HEK293 (cell line): ENCODE measurements around the gene KIAA1671.

ENCODE experiments used
- CTCF ChIA-PET: fragments of 350-600 bp; formaldehyde crosslinking; extraction: SDS; loops from one replicate; lab custom pipeline; 2021; ENCODE audit warnings: antibody characterized with exemption; lab: Yijun Ruan, JAX
- POLR2A ChIA-PET: fragments of 300-600 bp; formaldehyde crosslinking; extraction: SDS; loops from one replicate; lab custom pipeline; 2020; ENCODE audit warnings: antibody characterized with exemption, inconsistent platforms; lab: Yijun Ruan, JAX
- H3K27ac ChIP-seq: fragments of 200-500 bp; sonication (Bioruptor generic); 2 replicates; pipeline ENCODE4 v1.5.1; 2014; ENCODE audit warnings: low read depth, low read length, control low read depth, inconsistent platforms; ENCODE audit errors: extremely low read depth
- H3K36me3 ChIP-seq, 2 experiments: fragments of 200-500 bp in 1 of 2; sonication (Bioruptor generic) in 1 of 2; 1 replicate in 1 of 2; 2 replicates in 1 of 2; pipeline ENCODE4 v1.5.1; 2014 to 2017; ENCODE audit warnings: inconsistent platforms in 2 of 2, low read length in 2 of 2; ENCODE audit not compliant: control insufficient read depth in 2 of 2, insufficient read depth in 1 of 2
- H3K4me1 ChIP-seq: fragments of 200-500 bp; sonication (Bioruptor generic); 2 replicates; pipeline ENCODE4 v1.5.1; 2014; ENCODE audit warnings: mild to moderate bottlenecking, low read length, inconsistent platforms; ENCODE audit not compliant: control insufficient read depth, insufficient read depth
- H3K4me3 ChIP-seq: 2 replicates; pipeline ENCODE4 v1.5.1; 2011; ENCODE audit warnings: low read depth, mild to moderate bottlenecking, control low read depth, low read length, moderate library complexity
- H3K9me3 ChIP-seq: fragments of 200-500 bp; sonication (Bioruptor generic); 2 replicates; pipeline ENCODE4 v1.5.1; 2014; ENCODE audit warnings: low read depth, low read length, inconsistent platforms; ENCODE audit not compliant: control insufficient read depth, insufficient read depth
- IKZF3 ChIP-seq: fragments of 450-650 bp; IDR thresholded peaks from 2 replicates; pipeline ENCODE4 v1.5.0; 2018; ENCODE audit warnings: missing biosample characterization, mild to moderate bottlenecking, missing genetic modification characterization, moderate library complexity
- KLF1 ChIP-seq: fragments of 450-650 bp; formaldehyde crosslinking; IDR thresholded peaks from 2 replicates; pipeline ENCODE4 v1.5.1; 2016; ENCODE audit warnings: missing biosample characterization, missing genetic modification characterization
- RBAK ChIP-seq: fragments of 450-650 bp; formaldehyde crosslinking; IDR thresholded peaks from 2 replicates; pipeline ENCODE4 v1.5.1; 2016; ENCODE audit warnings: missing biosample characterization, missing genetic modification characterization
- SCRT2 ChIP-seq: fragments of 450-650 bp; formaldehyde crosslinking; IDR thresholded peaks from 2 replicates; pipeline ENCODE4 v1.5.1; 2016; ENCODE audit warnings: missing biosample characterization, missing genetic modification characterization
- SP3 ChIP-seq: fragments of 450-650 bp; formaldehyde crosslinking; IDR thresholded peaks from 2 replicates; pipeline ENCODE4 v1.5.1; 2016; ENCODE audit warnings: missing biosample characterization, missing genetic modification characterization
- ZNF10 ChIP-seq: fragments of 450-650 bp; formaldehyde crosslinking; IDR thresholded peaks from 2 replicates; pipeline ENCODE4 v1.5.1; 2017; ENCODE audit warnings: missing biosample characterization, missing genetic modification characterization
- ZNF138 ChIP-seq: fragments of 450-650 bp; formaldehyde crosslinking; IDR thresholded peaks from 2 replicates; pipeline ENCODE4 v1.5.1; 2016; ENCODE audit warnings: missing biosample characterization, missing genetic modification characterization, borderline replicate concordance
- ZNF214 ChIP-seq: fragments of 450-650 bp; formaldehyde crosslinking; IDR thresholded peaks from 2 replicates; pipeline ENCODE4 v1.5.1; 2017; ENCODE audit warnings: missing biosample characterization, mild to moderate bottlenecking, missing genetic modification characterization, borderline replicate concordance
- ZNF366 ChIP-seq: fragments of 450-650 bp; formaldehyde crosslinking; conservative IDR thresholded peaks from 2 replicates; pipeline ENCODE4 v1.5.1; 2016; ENCODE audit warnings: missing biosample characterization, missing genetic modification characterization
- ZNF423 ChIP-seq: fragments of 450-650 bp; formaldehyde crosslinking; IDR thresholded peaks from 2 replicates; pipeline ENCODE4 v1.5.1; 2016; ENCODE audit warnings: missing biosample characterization, missing genetic modification characterization
- ZNF426 ChIP-seq: fragments of 450-650 bp; formaldehyde crosslinking; IDR thresholded peaks from 2 replicates; pipeline ENCODE4 v1.5.1; 2017; ENCODE audit warnings: missing biosample characterization, missing genetic modification characterization, mild to moderate bottlenecking, inconsistent platforms, moderate library complexity
- ZNF473 ChIP-seq: fragments of 450-650 bp; formaldehyde crosslinking; IDR thresholded peaks from 2 replicates; pipeline ENCODE4 v1.5.1; 2017; ENCODE audit warnings: missing biosample characterization, missing genetic modification characterization
- ZNF670 ChIP-seq: fragments of 450-650 bp; formaldehyde crosslinking; IDR thresholded peaks from 2 replicates; pipeline ENCODE4 v1.5.1; 2016; ENCODE audit warnings: missing biosample characterization, missing genetic modification characterization, low read depth
- TF ChIP-seq, protein P1 (sequence below): fragments of 450-650 bp; formaldehyde crosslinking; conservative IDR thresholded peaks from 2 replicates; pipeline ENCODE4 v1.5.1; 2016; ENCODE audit warnings: low read depth, missing biosample characterization, missing genetic modification characterization
- TF ChIP-seq, protein P2 (sequence below): fragments of 450-650 bp; formaldehyde crosslinking; IDR thresholded peaks from 2 replicates; pipeline ENCODE4 v1.5.1; 2016; ENCODE audit warnings: missing biosample characterization, missing genetic modification characterization
- TF ChIP-seq, protein P3 (sequence below): fragments of 450-650 bp; formaldehyde crosslinking; IDR thresholded peaks from 2 replicates; pipeline ENCODE4 v1.5.1; 2016; ENCODE audit warnings: missing biosample characterization, missing genetic modification characterization
- TF ChIP-seq, protein P4 (sequence below): fragments of 450-650 bp; formaldehyde crosslinking; IDR thresholded peaks from 2 replicates; pipeline ENCODE4 v1.5.1; 2016; ENCODE audit warnings: missing biosample characterization, missing genetic modification characterization
- TF ChIP-seq, protein P5 (sequence below): fragments of 450-650 bp; formaldehyde crosslinking; IDR thresholded peaks from 2 replicates; pipeline ENCODE4 v1.5.1; 2017; ENCODE audit warnings: missing biosample characterization, missing genetic modification characterization

KIAA1671 gene

DNA sequence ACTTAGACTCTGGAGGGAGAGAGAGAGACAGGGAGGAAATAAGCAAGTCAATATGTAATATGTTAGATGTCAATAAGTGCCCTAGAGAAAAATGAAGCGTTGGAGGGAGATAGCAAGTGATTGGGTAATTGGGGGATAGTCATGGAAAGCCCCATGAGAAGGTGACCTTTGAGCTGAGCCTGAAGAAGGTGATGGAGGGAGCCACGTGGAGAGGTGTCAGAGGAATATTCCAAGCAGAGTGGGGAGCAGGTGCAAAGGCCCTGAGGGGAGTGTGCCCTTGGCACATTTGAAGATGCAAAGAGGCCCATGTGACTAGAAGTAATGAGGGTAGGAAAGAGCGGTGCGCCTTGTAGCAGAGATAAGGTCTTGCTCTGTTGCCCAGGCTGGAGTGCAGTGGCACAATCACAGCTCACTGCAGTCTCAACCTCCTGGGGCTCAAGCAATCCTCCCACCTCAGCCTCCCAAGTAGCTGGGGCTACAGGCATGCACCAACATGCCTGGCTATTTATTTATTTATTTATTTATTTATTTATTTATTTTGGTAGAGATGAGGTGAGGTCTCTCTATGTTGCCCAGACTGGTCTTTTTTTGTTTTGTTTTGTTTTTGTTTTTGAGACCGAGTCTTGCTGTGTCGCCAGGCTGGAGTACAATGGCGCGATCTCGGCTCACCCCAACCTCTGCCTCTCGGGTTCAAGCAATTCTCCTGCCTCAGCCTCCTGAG lies 8.1 kb upstream of the KIAA1671 start (continued):
- TF ChIP-seq, protein P1, sequence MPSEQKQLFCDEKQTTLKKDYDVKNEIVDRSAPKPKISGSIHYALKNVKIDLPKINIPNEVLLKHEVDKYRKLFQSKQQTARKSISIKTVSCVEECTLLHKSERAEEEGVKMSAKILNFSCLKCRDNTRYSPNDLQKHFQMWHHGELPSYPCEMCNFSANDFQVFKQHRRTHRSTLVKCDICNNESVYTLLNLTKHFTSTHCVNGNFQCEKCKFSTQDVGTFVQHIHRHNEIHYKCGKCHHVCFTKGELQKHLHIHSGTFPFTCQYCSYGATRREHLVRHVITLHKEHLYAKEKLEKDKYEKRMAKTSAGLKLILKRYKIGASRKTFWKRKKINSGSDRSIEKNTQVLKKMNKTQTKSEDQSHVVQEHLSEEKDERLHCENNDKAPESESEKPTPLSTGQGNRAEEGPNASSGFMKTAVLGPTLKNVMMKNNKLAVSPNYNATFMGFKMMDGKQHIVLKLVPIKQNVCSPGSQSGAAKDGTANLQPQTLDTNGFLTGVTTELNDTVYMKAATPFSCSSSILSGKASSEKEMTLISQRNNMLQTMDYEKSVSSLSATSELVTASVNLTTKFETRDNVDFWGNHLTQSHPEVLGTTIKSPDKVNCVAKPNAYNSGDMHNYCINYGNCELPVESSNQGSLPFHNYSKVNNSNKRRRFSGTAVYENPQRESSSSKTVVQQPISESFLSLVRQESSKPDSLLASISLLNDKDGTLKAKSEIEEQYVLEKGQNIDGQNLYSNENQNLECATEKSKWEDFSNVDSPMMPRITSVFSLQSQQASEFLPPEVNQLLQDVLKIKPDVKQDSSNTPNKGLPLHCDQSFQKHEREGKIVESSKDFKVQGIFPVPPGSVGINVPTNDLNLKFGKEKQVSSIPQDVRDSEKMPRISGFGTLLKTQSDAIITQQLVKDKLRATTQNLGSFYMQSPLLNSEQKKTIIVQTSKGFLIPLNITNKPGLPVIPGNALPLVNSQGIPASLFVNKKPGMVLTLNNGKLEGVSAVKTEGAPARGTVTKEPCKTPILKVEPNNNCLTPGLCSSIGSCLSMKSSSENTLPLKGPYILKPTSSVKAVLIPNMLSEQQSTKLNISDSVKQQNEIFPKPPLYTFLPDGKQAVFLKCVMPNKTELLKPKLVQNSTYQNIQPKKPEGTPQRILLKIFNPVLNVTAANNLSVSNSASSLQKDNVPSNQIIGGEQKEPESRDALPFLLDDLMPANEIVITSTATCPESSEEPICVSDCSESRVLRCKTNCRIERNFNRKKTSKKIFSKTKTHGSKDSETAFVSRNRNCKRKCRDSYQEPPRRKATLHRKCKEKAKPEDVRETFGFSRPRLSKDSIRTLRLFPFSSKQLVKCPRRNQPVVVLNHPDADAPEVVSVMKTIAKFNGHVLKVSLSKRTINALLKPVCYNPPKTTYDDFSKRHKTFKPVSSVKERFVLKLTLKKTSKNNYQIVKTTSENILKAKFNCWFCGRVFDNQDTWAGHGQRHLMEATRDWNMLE (tag by site-specific recombination): peak; percentile 69; the same call in 1 of the 2 replicates
- TF ChIP-seq, protein P2, sequence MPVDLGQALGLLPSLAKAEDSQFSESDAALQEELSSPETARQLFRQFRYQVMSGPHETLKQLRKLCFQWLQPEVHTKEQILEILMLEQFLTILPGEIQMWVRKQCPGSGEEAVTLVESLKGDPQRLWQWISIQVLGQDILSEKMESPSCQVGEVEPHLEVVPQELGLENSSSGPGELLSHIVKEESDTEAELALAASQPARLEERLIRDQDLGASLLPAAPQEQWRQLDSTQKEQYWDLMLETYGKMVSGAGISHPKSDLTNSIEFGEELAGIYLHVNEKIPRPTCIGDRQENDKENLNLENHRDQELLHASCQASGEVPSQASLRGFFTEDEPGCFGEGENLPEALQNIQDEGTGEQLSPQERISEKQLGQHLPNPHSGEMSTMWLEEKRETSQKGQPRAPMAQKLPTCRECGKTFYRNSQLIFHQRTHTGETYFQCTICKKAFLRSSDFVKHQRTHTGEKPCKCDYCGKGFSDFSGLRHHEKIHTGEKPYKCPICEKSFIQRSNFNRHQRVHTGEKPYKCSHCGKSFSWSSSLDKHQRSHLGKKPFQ (tag by site-specific recombination): no peak
- no peak for TF ChIP-seq RBAK (tag by site-specific recombination)

- ChIA-PET POLR2A (no interaction called here), CTCF (interaction anchor here (1.4 to 3.4 kb wide), 3 partner anchors 83 to 112 kb away, joined by 4 to 26 read pairs (median 17); no protein-coding TSS in a partner anchor)
- TF ChIP-seq, protein P2 (tag by site-specific recombination): no peak
- TF ChIP-seq ZNF473: no peak
- no peak for TF ChIP-seq IKZF3 (tag by site-specific recombination)
- no peak for TF ChIP-seq RBAK (tag by site-specific recombination)
- no peak for TF ChIP-seq ZNF423 (tag by site-specific recombination)
- TF ChIP-seq ZNF138 (tag by site-specific recombination): no peak
- no peak for TF ChIP-seq ZNF366
- no peak for TF ChIP-seq ZNF10
- no peak for TF ChIP-seq ZNF214 (tag by site-specific recombination)
- TF ChIP-seq KLF1 (tag by site-specific recombination): no peak
- TF ChIP-seq, protein P3, sequence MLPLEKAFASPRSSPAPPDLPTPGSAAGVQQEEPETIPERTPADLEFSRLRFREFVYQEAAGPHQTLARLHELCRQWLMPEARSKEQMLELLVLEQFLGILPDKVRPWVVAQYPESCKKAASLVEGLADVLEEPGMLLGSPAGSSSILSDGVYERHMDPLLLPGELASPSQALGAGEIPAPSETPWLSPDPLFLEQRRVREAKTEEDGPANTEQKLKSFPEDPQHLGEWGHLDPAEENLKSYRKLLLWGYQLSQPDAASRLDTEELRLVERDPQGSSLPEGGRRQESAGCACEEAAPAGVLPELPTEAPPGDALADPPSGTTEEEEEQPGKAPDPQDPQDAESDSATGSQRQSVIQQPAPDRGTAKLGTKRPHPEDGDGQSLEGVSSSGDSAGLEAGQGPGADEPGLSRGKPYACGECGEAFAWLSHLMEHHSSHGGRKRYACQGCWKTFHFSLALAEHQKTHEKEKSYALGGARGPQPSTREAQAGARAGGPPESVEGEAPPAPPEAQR: no peak
- no peak for TF ChIP-seq ZNF670 (tag by site-specific recombination)
- TF ChIP-seq, protein P4, sequence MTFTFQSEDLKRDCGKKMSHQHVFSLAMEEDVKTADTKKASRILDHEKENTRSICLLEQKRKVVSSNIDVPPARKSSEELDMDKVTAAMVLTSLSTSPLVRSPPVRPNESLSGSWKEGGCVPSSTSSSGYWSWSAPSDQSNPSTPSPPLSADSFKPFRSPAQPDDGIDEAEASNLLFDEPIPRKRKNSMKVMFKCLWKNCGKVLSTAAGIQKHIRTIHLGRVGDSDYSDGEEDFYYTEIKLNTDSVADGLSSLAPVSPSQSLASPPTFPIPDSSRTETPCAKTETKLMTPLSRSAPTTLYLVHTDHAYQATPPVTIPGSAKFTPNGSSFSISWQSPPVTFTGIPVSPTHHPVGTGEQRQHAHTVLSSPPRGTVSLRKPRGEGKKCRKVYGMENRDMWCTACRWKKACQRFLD (tag by site-specific recombination): no peak
- TF ChIP-seq ZNF426 (tag by site-specific recombination): no peak
- TF ChIP-seq SCRT2 (tag by site-specific recombination): no peak
- TF ChIP-seq SP3: no peak
- TF ChIP-seq, protein P5, sequence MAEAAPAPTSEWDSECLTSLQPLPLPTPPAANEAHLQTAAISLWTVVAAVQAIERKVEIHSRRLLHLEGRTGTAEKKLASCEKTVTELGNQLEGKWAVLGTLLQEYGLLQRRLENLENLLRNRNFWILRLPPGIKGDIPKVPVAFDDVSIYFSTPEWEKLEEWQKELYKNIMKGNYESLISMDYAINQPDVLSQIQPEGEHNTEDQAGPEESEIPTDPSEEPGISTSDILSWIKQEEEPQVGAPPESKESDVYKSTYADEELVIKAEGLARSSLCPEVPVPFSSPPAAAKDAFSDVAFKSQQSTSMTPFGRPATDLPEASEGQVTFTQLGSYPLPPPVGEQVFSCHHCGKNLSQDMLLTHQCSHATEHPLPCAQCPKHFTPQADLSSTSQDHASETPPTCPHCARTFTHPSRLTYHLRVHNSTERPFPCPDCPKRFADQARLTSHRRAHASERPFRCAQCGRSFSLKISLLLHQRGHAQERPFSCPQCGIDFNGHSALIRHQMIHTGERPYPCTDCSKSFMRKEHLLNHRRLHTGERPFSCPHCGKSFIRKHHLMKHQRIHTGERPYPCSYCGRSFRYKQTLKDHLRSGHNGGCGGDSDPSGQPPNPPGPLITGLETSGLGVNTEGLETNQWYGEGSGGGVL (tag by site-specific recombination): no peak
- TF ChIP-seq, all 188 proteins: peak for 0
Observed at GRCh38 chr22:24945430-24945829, 7.1 kb upstream of the KIAA1671 start.

More at GRCh38 chr22:24945430-24945829, 7.1 kb upstream of the KIAA1671 start:
- H3K4me3 ChIP-seq: no peak overlapping the region
- no peaks in the 10 kb centered on the region for H3K9me3 ChIP-seq
- no peaks in the 10 kb centered on the region for H3K36me3 ChIP-seq
- no peak overlapping the region for H3K27ac ChIP-seq
- no peaks in the 10 kb centered on the region for H3K4me1 ChIP-seq
